ENCODE measurements around the gene CALN1.
"Not testable (repeated sequence)": the region's sequence is repeated elsewhere in the genome, so short reads cannot be mapped to it uniquely, and the experiment has no call there.

CALN1 gene

DNA sequence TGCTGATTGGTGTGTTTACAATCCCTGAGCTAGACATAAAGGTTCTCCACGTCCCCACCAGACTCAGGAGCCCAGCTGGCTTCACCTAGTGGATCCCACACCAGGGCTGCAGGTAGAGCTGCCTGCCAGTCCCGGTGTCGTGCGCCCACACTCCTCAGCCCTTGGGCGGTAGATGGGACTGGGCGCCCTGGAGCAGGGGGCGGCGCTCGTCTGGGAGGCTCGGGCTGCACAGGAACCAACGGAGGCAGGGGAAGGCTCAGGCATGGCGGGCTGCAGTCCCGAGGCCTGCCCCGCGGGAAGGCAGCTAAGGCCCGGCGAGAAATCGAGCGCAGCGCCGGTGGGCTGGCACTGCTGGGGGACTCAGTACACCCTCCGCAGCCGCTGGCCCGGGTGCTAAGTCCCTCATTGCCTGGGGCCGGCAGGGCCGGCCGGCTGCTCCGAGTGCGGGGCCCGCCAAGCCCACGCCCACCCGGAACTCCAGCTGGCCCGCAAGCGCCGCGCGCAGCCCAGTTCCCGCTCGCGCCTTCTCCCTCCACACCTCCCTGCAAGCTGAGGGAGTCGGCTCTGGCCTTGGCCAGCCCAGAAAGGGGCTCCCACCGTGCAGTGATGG lies 674.1 kb downstream of the CALN1 start:
- H3K27me3 ChIP-seq (replicated peaks; ENCODE audit: control insufficient read depth, insufficient read depth, low read length, poor library complexity, severe bottlenecking); H3K4me3 ChIP-seq (ENCODE audit: insufficient read depth, low read depth, low read length, poor library complexity, severe bottlenecking); H3K9me3 ChIP-seq (ENCODE audit: control insufficient read depth, low read length); H3K27ac ChIP-seq (ENCODE audit: insufficient read depth, low read length, poor library complexity, severe bottlenecking); DNase-seq; H3K36me3 ChIP-seq (ENCODE audit: control insufficient read depth, insufficient read depth, low read length); H3K4me1 ChIP-seq (ENCODE audit: control insufficient read depth, insufficient read depth, low read length, poor library complexity, severe bottlenecking): not testable (repeated sequence)

DNA sequence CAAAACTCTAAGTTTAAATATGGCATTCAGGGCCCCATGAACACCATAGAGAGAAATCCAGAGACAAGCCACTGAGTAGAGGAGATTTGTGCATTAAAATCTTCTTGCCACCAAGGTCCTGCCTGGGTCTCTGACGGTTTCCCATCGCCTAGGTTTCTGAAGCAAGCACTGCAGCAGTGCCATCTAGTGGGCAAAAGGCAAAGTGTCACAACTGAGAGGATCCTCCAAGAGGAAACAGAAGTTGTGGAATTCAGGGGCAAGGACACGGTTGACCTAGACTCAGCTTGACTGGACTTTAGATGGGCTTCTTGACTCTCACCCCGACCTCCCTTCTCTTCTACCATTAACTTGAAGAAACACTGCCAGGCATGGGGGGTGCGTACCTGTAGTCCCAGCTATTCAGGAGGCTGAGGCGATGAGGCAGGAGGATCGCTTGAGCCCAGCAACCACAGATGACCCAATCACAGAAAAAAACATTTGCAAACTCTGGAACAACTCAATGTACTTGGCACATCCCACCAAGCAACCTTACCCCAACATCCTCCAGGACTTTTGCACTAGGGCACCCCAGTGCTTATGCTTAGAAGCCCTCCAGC lies 676.1 kb downstream of the CALN1 start:
- no peak overlapping the region for H3K27ac ChIP-seq (ENCODE audit: insufficient read depth, low read length, poor library complexity, severe bottlenecking)
- H3K4me1 ChIP-seq (ENCODE audit: control insufficient read depth, insufficient read depth, low read length, poor library complexity, severe bottlenecking), result peaks cover 5% of the 10 kb centered on the region
- peak in 1 of 3 donors; percentile 27 for DNase-seq
- H3K9me3 ChIP-seq (ENCODE audit: control insufficient read depth, low read length), result no peaks in the 10 kb centered on the region
- H3K27me3 ChIP-seq (replicated peaks; ENCODE audit: control insufficient read depth, insufficient read depth, low read length, poor library complexity, severe bottlenecking), result no peaks in the 10 kb centered on the region
- H3K4me3 ChIP-seq (ENCODE audit: insufficient read depth, low read depth, low read length, poor library complexity, severe bottlenecking), result no peak overlapping the region
- H3K36me3 ChIP-seq (ENCODE audit: control insufficient read depth, insufficient read depth, low read length), result no peaks in the 10 kb centered on the region

DNA sequence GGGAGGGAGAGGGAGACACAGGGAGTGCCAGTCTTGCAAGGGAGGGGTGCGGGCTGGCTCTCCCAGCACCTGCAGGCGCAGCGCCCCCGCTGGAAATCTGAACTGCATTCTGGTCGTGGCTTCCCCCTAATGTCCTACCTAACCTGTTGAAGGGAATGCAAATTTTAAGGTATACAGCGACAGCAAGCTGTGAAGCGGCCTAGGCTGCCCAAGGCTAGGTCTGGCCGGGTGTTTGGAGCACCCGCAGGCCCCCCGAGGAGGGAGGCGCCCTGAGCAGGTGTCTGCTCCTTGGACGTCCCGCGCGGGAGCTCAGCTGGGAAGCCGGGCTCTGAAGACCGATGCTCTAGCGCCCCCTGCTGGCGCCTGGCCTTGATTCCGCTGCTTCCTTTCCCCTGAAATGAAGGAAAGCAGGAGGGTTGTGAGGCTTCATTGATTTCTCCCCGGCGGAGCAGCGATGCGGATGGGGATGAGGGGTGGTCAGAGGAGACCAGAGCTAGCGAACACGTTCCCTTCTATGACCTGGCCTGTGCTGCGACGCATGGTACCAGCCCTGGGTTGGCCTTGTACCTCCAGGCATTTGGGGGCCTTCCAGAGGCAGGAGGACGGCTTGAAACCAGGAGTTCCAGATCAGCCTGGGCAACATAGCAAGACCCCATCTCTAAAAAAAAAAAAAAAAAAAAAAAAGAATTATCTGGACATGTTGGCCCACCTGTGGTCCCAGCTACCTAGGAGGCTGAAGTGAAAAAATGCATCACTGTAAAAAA lies 678.8 kb downstream of the CALN1 start:
- Histone ChIP-seq H3K4me1 (ENCODE audit: control insufficient read depth, insufficient read depth, low read length, poor library complexity, severe bottlenecking) (peaks cover 5% of the 10 kb centered on the region), H3K4me3 (ENCODE audit: insufficient read depth, low read depth, low read length, poor library complexity, severe bottlenecking) (no peak overlapping the region), H3K36me3 (ENCODE audit: control insufficient read depth, insufficient read depth, low read length) (no peaks in the 10 kb centered on the region), H3K27ac (ENCODE audit: insufficient read depth, low read length, poor library complexity, severe bottlenecking) (no peak overlapping the region), H3K27me3 (replicated peaks; ENCODE audit: control insufficient read depth, insufficient read depth, low read length, poor library complexity, severe bottlenecking) (no peaks in the 10 kb centered on the region), H3K9me3 (ENCODE audit: control insufficient read depth, low read length) (no peaks in the 10 kb centered on the region)
- peak; percentile 2 to 50 (median 5) for DNase-seq

DNA sequence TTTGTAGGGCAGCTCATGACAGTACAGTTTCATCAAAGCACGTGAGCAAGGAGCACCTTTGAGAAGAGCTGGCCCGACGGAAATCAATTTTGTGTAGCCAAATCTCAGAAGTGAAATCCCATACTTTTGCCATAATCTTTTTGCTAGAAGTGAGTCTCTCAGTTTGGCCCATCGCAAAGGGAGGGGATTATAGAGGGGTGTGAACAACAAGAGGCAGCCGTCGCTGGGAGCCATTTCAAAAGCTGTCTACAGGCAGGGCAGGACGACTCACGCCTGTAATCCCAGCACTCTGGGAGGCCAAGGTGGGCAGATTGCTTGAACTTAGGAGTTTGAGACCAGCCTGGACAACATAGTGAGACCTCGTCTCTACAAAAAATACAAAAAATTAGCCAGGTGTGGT lies 680.4 kb downstream of the CALN1 start:
- H3K4me3 ChIP-seq (ENCODE audit: insufficient read depth, low read depth, low read length, poor library complexity, severe bottlenecking), result no peak overlapping the region
- no peak overlapping the region for H3K27ac ChIP-seq (ENCODE audit: insufficient read depth, low read length, poor library complexity, severe bottlenecking)
- no peaks in the 10 kb centered on the region for H3K27me3 ChIP-seq (replicated peaks; ENCODE audit: control insufficient read depth, insufficient read depth, low read length, poor library complexity, severe bottlenecking)
- H3K4me1 ChIP-seq (ENCODE audit: control insufficient read depth, insufficient read depth, low read length, poor library complexity, severe bottlenecking), result peaks cover 5% of the 10 kb centered on the region
- no peaks in the 10 kb centered on the region for H3K36me3 ChIP-seq (ENCODE audit: control insufficient read depth, insufficient read depth, low read length)
- no peaks in the 10 kb centered on the region for H3K9me3 ChIP-seq (ENCODE audit: control insufficient read depth, low read length)
- DNase-seq, result no peak
